Measurements from ENCODE around the gene CEP76.

Gene CEP76, protein sequence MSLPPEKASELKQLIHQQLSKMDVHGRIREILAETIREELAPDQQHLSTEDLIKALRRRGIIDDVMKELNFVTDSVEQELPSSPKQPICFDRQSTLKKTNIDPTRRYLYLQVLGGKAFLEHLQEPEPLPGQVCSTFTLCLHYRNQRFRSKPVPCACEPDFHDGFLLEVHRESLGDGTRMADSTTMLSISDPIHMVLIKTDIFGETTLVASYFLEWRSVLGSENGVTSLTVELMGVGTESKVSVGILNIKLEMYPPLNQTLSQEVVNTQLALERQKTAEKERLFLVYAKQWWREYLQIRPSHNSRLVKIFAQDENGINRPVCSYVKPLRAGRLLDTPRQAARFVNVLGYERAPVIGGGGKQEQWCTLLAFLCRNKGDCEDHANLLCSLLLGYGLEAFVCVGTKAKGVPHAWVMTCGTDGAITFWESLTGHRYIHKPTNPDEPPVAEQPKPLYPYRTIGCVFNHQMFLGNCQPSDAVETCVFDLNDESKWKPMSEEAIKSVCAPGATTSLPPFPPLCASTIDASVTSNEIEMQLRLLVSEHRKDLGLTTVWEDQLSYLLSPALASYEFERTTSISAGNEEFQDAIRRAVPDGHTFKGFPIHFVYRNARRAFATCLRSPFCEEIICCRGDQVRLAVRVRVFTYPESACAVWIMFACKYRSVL

DNA sequence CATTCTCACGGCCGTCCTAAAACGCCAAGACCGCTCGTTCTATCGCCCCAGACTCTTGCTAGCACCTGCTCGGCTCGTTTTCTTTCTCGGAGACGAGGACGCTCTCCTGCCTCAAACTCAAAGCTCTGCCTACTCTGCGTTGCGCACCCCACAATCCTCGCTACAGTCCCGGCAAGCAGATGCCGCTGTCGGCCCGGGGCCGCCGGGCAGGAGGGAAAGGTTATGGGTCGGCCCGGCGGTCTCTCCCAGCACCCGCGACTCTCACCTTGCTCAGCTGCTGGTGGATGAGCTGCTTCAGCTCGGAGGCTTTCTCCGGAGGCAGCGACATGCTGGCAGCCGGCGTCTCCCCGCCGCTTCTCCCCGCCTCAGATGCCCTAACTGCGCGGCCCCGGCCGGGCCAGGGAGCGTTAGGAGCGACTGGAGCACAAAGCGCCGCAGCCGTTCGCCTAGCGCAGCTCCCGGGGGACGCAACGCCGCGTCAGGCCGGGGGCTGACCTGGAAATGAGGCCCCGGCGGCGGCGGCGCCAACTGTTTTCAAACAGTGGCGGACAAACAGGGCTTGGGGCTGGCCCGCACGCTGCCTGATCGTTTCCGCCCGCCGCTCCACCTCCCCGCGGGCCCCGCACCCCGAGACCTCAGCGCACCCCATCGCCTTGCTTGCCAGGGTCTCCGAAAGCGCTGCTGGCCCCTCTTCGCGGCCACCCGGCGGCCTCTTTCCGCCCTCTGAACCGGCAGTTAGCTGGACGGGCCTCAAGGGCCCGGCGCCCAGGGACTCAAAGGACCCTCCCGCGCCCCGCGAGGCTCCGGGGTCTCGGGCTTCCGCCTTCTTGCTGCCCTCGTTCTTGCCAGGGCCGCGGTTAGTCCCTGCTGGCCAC, at the start of gene CEP76, which contains the start of gene PSMG2:
TSS of gene CEP76 (minus strand) at position 503 of the 875 bp plus-strand sequence. CDS start at position 328, 175 bp downstream.
TSS of gene PSMG2 (plus strand) at position 822 of the 875 bp plus-strand sequence. CDS start 66 bp downstream, outside the sequence.
- peak; percentile 85 to 87 for DNase-seq

DNA sequence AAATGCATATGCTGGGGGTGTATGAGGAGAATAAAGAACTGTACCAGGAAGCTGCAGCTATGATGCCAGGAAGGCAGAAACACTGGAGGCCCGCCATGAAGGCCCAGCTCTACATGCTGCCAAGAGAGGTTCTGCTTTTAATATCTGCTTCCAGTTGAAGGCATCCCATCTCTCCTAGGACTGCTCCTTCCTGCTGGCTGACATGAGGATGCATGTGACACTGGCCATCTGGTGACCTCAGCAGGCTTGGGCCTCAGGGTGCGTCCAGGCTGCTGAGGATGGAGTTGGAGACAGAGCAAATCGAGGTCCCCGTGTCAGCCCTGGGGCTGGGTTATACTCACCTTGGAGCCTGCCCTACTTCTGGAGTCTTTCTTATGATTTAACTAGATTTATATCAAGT, 49.4 kb upstream of the CEP76 start:
- no peak for DNase-seq

DNA sequence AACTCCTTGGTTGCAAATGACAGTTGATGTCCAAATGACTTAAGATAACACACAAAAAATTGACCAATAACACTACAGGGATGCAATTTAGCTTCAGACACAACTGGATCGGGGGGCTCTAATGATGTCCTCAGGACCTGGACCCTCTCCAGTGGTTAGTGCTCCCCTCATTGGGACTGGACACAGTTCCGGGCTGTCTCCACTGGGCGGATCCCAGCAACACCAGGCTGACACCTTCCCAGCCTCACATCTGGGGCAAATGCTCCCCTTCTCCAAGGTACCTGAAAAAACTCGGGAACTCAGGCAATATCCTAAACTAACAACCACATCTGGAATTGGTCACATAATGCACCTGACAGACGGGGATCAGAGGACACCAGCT, 49.0 kb upstream of the CEP76 start:
- no peak for DNase-seq

- DNase-seq = no peak
These were observed 48.4 kb upstream of the CEP76 start for GRCh38 chr18:12750715-12751502.

GRCh38 chr18:12750076-12750714, 47.7 kb upstream of the CEP76 start:
- DNase-seq = peak; percentile 5 to 14

GRCh38 chr18:12749121-12749520, 46.6 kb upstream of the CEP76 start:
- DNase-seq = no peak

GRCh38 chr18:12748671-12749070, 46.1 kb upstream of the CEP76 start:
- no peak for DNase-seq

GRCh38 chr18:12747530-12748315, 45.2 kb upstream of the CEP76 start:
- no peak for DNase-seq

DNA sequence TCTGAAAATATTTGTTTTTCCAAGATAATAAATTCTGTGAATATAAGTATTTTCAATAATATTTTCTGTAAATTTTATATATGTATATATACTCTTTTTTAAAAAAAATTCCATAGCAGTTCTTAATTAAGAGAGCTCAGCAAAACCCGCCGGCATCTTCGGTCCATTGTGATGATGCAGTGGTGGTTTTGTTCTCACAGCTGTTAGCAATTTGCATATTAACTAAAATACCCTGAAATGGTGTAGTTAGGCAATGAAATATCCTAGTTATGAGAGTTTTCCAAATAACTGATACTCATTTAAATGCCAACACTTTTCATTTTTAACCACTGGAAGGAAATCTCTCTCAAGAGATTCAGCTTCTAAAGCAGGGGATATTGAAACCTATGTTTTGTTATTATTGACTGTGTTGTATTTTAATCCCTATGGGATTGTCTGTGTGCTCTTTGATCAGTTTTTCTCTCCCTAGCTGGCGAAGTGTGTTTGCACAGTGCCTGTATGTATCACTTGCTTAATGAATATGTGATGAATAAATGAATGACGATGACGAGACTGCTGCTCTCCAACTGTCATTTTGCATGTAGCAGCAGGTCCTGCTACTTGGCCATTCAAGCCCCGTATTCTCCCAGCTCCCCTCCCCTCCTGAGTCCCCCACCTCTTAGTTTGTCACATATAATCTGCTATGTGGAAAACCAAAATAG, 42.7 kb upstream of the CEP76 start:
- DNase-seq = no peak

GRCh38 chr18:12744103-12744502, 41.6 kb upstream of the CEP76 start:
- DNase-seq = peak in 1 of 2 donors; percentile 58

DNA sequence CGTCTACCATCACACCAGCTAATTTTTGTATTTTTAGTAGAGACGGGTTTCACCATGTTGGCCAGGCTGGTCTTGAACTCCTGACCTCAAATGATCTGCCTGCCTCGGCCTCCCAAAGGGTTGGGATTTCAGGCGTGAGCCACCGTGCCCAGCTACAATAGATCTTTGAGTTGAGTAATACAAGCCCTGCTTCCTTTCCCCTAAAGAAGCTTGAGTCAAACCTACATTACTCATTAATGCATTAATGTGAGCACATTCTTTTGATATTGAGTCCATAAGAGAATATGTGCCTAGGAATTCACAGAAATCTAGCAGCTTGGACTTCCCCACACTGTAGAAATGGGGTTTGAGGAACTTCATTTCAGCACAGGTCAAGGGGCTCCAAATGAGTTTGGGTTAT, 39.9 kb upstream of the CEP76 start:
- no peak for DNase-seq

DNA sequence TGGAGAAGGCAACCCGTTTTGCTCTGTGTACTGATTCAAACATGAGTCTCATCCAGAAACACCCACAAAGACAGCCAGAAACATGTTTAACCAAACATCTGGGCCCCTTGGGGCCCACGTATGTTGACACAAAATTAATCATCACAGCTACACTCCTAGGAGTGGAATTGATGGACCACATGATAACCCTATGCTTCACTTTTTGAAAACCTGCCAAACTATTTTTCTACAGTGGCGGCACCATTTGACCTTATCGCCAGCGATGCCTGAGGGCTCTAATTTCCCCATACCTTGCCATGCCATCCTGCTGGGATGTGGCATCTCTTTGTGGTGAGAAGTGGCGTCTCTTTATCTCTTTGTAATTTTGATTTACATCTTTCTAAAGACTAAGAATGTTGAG, 38.8 kb upstream of the CEP76 start:
- no peak for DNase-seq

DNA sequence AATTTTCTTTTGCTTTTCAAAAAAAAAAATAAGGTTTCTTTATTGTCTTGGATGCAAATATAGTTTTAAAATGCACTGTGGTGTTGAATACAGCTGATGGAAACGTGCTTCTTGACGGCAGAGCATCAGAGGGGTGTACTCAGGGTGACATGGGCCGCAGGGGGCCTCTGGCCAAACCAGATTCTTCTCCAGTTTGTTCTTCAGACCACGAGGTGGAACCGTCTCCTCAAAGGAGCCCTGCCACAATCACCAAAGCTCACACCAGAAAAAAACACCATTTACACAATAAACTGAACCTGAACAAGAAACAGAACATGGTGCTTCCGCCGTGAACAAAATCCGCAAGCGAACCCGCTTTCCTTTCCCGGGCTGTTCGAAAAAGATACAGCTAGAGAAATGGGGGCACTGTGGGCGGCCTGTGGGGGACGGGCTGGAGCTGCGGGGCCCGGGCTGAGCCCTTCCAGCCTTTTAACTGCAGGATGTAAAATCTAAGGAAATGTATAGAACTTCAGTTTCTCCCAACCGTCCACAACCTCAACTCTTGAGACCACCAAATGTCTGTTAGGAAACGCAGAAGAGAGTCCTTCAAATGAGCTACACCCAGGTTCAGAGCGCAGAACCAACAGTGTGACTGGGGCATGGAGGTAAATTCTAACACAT, 34.9 kb upstream of the CEP76 start:
- DNase-seq = no peak

DNA sequence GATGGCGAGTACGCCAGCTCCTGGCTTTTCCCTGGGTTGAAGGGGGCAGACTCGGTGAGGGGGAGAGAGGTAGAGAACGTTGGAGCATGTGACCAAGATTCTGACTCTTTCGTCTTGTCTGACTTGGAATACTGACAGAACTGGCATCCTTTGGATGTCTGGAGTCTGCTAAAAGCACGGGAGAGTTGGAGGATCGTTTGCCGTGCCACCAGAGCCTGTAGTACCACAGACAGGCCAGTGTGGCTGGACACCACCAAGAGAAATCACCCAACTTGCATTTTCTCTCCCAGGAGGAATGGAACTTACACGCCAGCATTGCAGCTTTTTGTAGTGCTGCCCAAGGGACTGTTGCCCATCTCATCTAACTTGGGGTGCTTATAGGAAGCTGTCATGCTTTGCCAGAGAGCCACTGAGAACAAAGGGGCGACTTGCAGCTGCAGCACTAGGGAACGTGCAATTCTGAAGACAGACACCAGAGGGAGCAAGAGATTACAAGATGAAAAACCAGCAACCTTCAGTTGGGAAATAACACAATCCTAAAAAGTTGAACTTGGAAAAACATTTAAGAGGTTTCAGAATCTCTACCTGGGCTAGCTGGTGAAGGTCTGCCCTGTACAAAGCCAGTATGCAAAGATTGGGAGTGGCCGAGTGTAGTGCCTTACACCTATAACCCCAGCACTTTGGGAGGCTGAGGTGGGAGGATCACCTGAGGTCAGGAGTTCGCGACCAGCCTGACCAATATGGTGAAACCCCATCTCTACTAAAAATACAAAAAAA, 24.4 kb upstream of the CEP76 start:
- DNase-seq = peak; percentile 50 to 76

- no peak for DNase-seq
These were observed 23.8 kb upstream of the CEP76 start for GRCh38 chr18:12726331-12726730.

GRCh38 chr18:12722731-12723130, 20.2 kb upstream of the CEP76 start:
- DNase-seq = no peak

- no peak for DNase-seq
These were observed 19.2 kb upstream of the CEP76 start for GRCh38 chr18:12721495-12722275.

DNA sequence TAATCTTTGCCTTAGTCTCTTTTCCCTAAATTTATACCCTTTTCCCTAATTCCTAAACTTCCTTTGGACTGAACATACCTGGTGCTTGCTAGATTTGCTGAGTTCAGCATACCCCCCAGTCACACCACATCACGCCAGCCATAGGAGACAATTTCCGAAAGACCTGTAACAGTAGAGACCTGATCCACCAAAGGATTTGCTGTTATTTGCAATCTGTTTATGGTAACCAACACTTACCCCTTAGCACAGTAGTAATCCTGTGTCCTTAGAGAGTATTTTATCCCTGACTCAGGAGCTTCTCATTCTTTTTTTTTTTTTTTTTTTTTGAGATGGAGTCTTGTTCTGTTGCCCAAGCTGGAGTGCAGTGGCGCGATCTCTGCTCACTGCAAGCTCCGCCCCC, 8.9 kb upstream of the CEP76 start:
- no peak for DNase-seq
